Fibroblast of villous mesenchyme (primary cell): ENCODE measurements around the gene KIRREL3. TPM values are rescaled to one million over a fixed set of nuclear protein-coding genes. Genes with fewer than 3 reads are reported as not detected.

Source experiments
- DNase-seq: peaks from one replicate; pipeline ENCODE4 v3.0.0-alpha.2; 2010; ENCODE audit warnings: low read depth
- H3K4me3 ChIP-seq: 2 replicates; pipeline ENCODE4 v1.5.1; 2011; ENCODE audit warnings: low read depth, mild to moderate bottlenecking, low read length
- total RNA-seq: library from RNA; depleted of rRNA; stranded (reverse); fragments of >200 nt; gene quantifications from 2 replicates; pipeline ENCODE4 v1.2.3, GENCODE V29; 2012
- TF ChIP-seq, protein P1 (sequence below): IDR thresholded peaks from 2 replicates; pipeline ENCODE4 v1.5.1; 2012; ENCODE audit warnings: low read depth, mild to moderate bottlenecking, low read length; ENCODE audit not compliant: insufficient read depth

Gene KIRREL3
- total RNA-seq, 1 donor, result 9.9 TPM

DNA sequence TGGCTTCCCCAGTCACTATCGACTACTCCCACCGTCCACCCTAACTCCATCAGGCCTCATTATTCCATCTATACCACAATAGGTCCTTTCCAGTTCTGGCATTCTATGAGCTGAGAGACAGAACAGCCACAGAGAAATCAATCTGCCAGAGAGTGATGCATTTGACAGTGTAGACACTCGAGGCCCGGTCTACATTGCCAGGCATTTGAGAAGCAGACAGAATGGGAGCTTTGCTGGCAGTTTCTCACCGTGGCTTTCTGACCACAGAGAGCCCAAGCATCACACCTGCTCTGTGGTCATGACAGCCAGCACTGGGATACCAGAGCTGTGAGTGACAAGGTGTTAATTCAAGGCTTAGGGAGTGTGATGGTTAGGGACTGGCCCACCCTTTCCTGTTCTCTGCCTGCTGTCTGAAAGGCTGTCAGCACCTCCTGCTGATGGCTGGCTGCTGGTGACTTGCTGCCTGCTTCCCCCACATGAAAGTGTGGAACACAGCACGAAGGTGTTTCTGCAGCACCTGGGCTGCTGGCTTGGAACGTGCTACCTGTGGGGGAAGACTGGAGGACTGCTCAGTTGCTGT, 137.8 kb downstream of the KIRREL3 start:
- TF ChIP-seq, protein P1, sequence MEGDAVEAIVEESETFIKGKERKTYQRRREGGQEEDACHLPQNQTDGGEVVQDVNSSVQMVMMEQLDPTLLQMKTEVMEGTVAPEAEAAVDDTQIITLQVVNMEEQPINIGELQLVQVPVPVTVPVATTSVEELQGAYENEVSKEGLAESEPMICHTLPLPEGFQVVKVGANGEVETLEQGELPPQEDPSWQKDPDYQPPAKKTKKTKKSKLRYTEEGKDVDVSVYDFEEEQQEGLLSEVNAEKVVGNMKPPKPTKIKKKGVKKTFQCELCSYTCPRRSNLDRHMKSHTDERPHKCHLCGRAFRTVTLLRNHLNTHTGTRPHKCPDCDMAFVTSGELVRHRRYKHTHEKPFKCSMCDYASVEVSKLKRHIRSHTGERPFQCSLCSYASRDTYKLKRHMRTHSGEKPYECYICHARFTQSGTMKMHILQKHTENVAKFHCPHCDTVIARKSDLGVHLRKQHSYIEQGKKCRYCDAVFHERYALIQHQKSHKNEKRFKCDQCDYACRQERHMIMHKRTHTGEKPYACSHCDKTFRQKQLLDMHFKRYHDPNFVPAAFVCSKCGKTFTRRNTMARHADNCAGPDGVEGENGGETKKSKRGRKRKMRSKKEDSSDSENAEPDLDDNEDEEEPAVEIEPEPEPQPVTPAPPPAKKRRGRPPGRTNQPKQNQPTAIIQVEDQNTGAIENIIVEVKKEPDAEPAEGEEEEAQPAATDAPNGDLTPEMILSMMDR, result no peak
- DNase-seq, result no peak
- no peak overlapping the region for H3K4me3 ChIP-seq

DNA sequence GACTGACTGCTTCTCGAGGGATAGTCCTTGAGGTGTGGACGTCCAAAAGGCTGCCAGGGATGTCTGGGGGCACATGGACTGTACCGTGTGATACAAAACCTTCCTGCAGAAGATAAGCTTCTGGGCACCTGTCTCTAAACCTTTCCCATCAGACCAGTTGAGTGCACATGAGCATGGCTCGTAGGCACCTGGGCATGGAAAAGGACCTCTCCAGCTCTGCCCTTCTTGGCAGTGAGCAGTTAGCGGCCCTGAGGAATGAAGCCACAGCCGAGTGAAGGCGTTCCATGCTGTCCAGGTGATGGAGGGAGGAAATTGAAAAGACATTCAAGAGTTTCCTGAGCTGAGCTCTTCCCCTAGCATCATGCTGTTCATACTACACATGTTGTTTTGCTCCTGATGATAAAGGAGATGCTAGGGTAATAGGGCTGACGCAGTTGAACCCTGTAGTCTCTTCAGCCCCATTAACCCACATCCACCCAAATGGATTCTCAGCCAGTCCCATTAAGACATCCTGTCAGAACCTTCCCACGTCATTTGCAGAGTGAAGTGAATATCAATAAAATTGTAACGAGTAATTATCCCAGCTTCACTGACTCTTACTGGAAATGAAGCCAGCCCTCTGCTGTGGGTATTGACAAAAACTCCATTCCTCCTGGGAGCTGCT, 138.6 kb downstream of the KIRREL3 start:
- TF ChIP-seq, protein P1, result no peak
- DNase-seq, result no peak
- no peak overlapping the region for H3K4me3 ChIP-seq

DNA sequence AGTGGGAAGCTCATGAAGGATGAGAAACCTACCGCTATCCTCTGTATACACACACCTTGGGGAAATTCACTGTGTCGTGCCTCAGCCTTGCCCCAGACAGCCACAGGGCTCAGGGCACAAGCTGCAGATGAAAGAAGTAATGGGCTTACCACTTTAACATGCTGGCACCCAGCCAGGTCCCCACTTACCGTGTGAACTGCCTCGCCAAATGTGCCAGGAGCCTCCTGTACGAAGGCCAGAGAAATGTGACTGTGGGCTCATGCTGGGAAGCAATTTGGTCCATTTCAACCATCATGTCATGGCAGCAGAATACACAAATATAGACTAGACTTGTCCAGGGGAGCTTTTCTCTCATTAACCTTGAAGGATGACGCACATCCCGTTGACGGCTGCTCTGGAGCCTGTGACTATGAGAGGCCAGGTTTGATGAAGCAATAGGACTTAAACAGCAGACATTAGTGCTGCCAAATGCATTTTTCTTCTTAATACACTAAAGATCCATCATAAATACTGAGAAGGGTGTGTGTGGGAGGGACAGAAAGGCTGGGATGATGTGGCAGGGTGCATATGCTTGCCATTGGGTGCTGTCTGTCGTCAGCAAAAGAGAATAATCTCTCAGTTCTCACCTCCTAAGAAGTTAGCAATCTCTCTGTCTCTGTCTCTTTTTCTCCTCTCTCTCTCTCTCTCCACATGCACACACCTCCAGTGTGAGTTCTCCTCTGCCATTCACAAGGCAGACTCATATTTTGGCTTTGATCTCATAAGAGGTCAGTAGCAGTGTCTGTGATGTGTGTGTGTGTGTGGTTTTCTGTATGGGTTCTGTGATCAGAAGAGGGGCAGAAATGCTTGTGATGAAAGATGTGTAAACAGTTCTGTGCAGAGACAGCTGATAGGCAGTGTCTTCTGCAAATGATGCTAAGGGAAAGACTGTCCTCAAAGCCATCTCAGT, 142.4 kb downstream of the KIRREL3 start:
- peak; percentile 78 for DNase-seq
- TF ChIP-seq, protein P1, result no peak
- H3K4me3 ChIP-seq, result no peak overlapping the region

DNA sequence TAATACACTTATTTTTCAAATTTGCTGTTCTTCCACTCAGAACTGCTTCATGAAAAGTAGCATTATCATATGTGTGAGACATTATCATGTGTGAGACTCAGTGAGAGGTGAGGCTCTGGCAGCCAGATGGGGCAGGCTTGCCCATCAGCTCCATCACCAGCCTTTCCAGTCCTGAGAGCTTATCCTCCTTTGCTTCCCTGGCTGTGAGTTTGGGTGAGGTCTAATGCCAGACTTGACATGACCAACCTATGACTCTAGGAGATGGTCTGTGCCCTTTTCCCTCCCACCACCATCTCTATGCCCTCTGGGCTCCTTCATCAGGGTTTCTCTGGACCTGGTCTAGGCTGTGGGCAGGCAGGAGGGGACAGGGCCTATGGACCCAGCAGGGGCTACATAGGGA, 145.0 kb downstream of the KIRREL3 start:
- DNase-seq, result no peak
- no peak overlapping the region for H3K4me3 ChIP-seq
- TF ChIP-seq, protein P1, result no peak

DNA sequence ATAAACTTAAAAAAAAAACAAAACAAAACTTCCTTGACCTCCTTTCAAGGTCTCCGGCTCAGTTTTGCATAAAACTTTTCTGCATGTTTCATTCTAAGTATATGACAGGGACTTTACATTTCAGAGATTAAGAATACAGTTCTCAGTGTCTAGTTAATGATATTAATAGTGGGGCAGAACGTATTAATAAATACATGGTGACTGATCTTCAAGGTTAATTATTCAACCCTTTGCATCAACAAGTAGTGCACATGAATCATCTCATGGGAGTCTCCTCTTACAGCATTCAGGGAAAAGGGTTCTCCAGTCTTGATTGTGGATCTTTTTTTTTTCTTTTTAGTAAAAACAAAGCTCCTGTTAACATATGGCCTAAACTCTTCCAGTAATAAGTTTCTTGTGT, 146.8 kb downstream of the KIRREL3 start:
- no peak overlapping the region for H3K4me3 ChIP-seq
- peak; percentile 14 for DNase-seq
- TF ChIP-seq, protein P1, result no peak

DNA sequence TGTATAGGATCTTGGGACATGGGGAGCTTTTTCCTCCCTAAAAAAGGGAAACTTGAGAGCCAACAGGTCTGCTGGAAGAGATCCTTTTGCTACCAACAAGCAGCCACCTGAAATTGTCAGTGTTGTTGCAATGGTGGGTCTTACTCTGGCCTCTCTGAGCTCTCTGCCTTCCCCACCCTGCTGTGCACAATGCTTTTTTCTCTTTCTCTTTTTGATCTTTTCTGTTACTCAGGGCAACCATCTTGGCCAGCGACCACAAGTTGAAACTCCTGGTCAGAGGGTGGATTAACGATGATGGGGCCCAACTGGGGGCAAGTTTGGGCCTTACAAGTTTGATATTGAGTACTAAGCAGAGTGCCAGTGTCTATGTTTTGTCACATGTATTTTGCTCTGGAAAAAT, 155.8 kb downstream of the KIRREL3 start:
- TF ChIP-seq, protein P1, result no peak
- no peak for DNase-seq
- no peak overlapping the region for H3K4me3 ChIP-seq
